Fibroblast of mammary gland (primary cell): Measurements from ENCODE around the gene RNF146.

Experiments used
- DNase-seq: peaks from one replicate; pipeline ENCODE4 v3.0.0-alpha.2; 2010; ENCODE audit warnings: low read depth
- H3K4me3 ChIP-seq: 2 replicates; pipeline ENCODE4 v1.5.1; 2011; ENCODE audit warnings: low read depth, mild to moderate bottlenecking, low read length, moderate library complexity; ENCODE audit not compliant: control insufficient read depth
- CTCF ChIP-seq: conservative IDR thresholded peaks from 2 replicates; pipeline ENCODE4 v1.5.1; 2011; ENCODE audit warnings: low read depth, low read length, inconsistent platforms; ENCODE audit not compliant: control insufficient read depth, insufficient read depth

The RNF146 gene

GRCh38 chr6:127247114-127248096 lies 19.3 kb upstream of the RNF146 start:
- peak; percentile 57 for DNase-seq
- H3K4me3 ChIP-seq, result no peak overlapping the region
- TF ChIP-seq CTCF, result no peak

DNA sequence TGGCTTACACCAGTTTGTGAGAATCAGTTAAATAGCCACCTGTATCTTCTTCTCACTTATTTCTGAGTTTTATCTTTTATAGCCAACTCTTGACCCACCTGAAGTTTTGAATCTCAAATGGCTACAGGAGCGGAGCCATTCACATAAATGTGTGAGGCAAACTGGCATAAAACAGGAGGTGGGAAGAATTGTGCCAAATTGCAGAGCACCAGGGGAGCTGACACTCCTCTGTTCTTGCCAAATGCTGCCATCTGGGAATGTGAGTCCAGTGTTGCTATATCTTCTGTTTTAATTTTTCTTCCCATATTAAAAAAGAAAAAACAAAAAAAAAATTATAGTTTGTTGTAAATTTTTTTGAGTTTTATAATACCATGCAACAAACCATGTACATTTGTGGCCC lies 17.0 kb upstream of the RNF146 start:
- no peak overlapping the region for H3K4me3 ChIP-seq
- no peak for DNase-seq
- TF ChIP-seq CTCF, result no peak

DNA sequence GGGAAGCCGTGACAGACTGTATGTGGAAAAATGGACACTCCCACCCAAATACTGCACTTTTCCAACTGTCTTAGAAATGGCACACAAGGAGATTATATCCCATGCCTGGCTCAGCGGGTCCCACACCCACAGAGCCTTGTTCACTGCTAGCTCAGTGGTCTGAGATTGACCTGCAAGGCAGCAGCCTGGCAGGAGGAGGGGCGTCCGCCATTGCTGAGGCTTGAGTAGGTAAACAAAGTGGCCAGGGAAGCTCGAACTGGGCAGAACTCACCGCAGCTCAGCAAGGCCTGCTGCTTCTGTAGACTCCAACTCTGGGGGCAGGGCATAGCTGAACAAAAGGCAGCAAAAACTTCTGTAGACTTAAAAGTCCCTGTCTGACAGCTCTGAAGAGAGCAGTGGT lies 11.4 kb upstream of the RNF146 start:
- no peak for TF ChIP-seq CTCF
- DNase-seq, result no peak
- H3K4me3 ChIP-seq, result no peak overlapping the region

- no peak for DNase-seq
- no peak overlapping the region for H3K4me3 ChIP-seq
- no peak for TF ChIP-seq CTCF
Measured at GRCh38 chr6:127262896-127263295, 3.8 kb upstream of the RNF146 start.

GRCh38 chr6:127263481-127263880 lies 3.2 kb upstream of the RNF146 start:
- no peak for TF ChIP-seq CTCF
- no peak for DNase-seq
- H3K4me3 ChIP-seq, result no peak overlapping the region

GRCh38 chr6:127266892-127267645 lies 405 bp downstream of the RNF146 start:
- peak; percentile 37 for DNase-seq
- no peak for TF ChIP-seq CTCF
- H3K4me3 ChIP-seq, result peak overlapping the region; percentile 74
